HG02973 (cell line): Measurements from ENCODE around the gene SRSF12.
A peak's percentile ranks its signal among the peaks of the same experiment; 100 is the strongest.

Experiments
- ATAC-seq: cut with Tn5 transposase; IDR thresholded peaks from one replicate; pipeline ENCODE4 v1.9.1; 2021; ENCODE audit warnings: moderate library complexity; ENCODE audit not compliant: unreplicated experiment

Gene SRSF12

GRCh38 chr6:89117211-89118108, at the start of gene SRSF12:
TSS of gene SRSF12 (minus strand) at chr6:89118071. CDS start at chr6:89117887, 184 bp downstream.
- ATAC-seq: no peak

GRCh38 chr6:89162047-89162371, 44.1 kb upstream of the SRSF12 start:
- ATAC-seq: no peak

DNA sequence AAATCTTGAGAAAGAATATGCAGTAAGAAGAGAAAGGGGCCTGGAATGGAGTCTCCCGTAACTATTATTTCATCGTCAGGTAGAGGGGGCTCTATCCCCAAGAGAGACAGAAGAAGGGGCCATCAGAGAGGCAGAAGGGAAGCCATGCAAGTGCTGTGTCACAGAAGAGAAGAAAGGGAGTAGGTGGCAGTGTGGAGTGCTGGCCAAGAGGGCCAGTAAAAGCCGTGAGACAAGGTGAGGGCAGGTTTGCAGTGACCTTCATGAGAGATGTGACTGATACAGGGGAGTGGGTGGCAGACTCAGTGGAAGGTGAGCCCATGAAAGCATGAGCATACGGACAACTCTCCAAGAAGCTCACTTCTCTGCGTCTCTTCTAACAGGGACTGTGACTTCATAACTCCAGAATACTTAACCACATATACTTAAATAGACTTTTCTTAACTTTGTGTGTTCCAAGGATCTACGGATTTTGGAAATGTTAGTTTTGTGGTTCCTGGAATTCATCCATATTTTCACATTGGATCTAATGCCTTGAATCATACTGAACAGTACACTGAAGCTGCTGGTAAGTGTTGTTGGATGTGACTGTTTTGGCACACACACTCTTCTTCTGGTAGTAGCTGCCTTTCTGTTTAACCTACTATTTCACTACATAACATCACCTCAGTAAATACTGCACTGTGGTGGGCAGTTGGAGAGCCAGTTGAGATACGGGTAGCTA, 43.6 kb upstream of the SRSF12 start:
- ATAC-seq: no peak

DNA sequence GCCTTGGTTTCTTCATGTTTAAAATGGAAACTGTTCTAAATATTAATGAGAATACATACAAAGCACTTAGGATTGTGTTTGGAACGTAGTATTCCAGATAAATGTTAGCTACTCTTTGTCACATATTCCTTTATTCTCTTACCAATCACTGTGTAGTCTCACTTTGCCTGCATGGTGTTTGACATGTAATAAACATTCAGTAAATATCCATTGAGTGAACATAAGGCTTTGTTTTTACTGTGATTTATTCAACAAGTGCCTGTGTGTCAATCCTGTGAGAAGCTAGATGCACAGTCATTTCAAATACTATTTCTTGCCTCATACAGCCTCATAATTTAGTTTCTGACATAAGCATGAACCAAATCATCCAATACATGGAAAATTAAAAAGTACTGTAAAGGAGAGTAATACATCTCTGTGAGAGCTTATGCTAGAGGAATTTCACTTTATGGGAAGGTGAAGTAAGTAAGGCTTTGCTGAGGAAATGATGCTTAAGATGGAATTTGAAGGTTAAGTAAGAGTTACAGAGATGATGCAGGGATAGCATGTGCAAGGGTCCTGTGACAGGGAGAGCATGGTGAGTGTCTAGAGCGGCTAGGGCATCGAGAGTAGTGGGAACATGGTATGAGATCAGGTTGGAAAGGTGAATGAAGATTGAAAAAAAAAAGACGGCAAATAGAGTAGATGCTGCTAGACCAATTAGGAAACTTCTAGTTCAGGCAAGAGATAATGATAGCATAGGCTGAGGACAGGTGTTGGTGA, 42.6 kb upstream of the SRSF12 start:
- ATAC-seq: no peak

GRCh38 chr6:89154131-89154530, 36.3 kb upstream of the SRSF12 start:
- no peak for ATAC-seq

- ATAC-seq: no peak
These were observed 30.3 kb upstream of the SRSF12 start for GRCh38 chr6:89148016-89148750.

GRCh38 chr6:89146718-89147700, 29.1 kb upstream of the SRSF12 start:
- ATAC-seq: no peak

DNA sequence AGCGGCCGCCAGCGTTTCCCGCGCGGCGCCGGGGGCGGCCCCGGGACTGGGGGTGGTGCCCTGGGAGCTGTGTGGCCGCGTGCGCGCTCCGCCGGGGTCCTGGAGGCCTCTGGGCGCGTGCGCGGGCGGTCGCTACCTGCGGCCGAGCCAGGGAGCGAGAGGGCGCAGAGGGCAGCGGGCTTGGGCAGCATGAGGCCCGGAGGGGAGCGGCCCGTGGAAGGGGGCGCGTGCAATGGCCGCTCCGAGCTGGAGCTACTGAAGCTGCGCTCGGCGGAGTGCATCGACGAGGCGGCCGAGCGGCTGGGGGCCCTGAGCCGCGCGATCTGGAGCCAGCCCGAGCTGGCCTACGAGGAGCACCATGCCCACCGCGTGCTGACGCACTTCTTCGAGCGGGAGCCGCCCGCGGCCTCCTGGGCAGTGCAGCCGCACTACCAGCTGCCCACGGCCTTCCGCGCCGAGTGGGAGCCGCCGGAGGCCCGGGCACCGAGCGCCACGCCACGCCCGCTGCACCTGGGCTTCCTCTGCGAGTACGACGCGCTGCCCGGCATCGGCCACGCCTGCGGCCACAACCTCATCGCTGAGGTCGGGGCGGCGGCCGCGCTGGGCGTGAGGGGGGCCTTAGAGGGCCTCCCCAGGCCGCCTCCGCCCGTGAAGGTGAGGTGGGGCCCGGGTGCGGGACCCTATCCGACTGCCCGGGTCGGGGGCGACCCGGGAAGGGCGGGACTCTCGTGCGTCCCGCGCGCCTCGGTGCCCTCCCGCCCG, 28.3 kb upstream of the SRSF12 start, which contains the start of gene PM20D2:
Gene PM20D2 (plus strand): TSS at position 100 of the 762 bp plus-strand sequence. CDS start 90 bp downstream, at position 190.
- peak; percentile 62 for ATAC-seq

DNA sequence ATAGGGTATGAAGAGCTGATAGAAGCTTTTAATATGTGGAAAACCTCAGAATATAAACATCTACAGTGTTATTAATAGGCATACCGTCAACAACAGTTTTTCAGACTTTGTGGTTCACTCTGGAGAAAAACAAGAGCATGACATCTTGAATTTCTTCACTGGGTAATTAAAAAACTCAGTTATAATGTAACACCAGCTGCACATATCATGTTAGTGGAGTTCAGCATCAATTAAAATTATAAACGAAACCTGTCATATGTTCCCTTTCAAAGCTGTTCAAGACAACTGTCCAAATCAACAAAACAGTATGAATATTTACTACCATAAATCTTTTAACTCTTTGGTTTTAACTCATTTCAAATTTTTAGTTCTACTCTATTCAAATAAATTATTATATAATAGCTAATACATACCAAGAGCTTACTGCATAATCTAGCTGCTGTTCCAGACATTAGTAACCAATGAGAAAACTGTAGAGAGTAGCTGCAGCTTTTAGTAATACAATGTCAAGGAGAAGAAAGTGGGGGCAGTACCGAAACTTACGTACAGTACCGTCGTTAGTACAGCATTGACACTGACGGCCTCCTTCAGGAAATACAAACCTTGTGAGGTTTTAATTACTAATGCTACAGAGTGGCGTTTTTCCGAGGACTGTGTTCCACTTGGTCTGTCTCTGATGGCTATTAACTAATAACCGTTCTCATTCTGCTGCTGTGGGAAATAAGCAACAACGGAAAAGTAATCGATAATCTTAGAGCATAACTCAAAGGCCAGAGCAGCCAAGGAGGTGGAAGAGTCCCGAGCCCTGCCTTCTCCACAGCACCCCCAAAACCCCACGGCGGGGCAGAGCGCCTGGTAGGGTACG, 27.5 kb upstream of the SRSF12 start:
- peak; percentile 59 for ATAC-seq

- peak; percentile 41 for ATAC-seq
These were observed 26.6 kb upstream of the SRSF12 start for GRCh38 chr6:89144354-89144906.

- ATAC-seq: no peak
These were observed 22.7 kb upstream of the SRSF12 start for GRCh38 chr6:89140347-89141156.

GRCh38 chr6:89139509-89140346, 21.9 kb upstream of the SRSF12 start:
- no peak for ATAC-seq

DNA sequence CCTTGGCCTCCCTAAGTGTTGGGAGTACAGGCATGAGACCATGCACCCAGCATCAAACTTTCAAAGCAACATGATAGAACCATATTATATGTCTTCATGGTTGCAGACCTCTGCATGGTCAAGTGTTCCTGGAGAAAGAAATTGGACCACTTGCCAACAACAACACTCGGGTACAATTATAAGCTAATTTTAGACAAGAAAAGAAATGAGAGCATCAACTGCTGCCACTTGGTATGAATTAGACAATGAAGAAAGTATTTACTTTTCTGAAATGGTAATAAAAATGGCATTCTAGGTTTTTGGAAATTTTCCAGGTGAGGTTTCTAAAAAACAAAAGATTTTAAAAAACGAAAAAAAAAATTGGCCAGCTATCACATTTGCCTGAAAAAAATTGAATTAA, 20.3 kb upstream of the SRSF12 start:
- ATAC-seq: no peak

DNA sequence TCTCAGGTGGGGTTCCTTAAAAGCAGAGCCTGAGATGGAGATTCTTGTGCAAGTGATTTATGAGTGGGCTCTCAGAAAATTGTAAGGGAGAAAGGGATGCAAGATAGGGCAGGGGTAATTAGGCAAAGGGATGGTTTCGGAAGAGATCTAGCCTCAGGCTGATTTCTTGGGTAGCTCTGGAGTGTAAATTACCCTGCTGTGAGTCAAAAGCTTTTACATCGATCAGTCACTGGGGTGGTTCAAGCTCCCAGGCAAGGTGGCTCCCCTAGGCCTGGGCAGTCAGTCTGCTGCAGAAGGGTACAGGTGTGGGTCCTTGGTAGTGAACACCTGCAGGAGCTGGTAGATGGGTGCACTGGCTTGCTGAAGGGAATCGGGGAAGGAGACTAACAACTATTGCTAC, 16.9 kb upstream of the SRSF12 start:
- ATAC-seq: no peak

DNA sequence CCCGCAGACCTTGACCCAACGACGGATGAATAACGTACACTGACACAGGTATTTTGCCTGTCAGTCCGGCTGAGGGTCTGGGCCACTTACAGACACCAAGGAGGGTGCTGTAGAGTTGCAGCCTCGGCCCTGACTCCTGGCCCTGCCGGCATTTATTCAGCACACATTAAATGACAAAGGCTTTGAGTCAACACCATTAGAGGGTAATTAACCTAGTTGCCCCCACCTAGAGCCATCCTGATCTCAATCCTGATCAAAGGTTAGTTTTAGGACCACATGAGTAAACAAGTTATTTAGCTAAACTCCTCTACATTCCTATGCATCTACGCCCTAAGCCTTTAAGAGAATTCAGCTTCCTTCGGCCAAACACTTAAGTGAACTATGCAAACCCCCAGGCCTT, 16.1 kb upstream of the SRSF12 start:
- no peak for ATAC-seq

DNA sequence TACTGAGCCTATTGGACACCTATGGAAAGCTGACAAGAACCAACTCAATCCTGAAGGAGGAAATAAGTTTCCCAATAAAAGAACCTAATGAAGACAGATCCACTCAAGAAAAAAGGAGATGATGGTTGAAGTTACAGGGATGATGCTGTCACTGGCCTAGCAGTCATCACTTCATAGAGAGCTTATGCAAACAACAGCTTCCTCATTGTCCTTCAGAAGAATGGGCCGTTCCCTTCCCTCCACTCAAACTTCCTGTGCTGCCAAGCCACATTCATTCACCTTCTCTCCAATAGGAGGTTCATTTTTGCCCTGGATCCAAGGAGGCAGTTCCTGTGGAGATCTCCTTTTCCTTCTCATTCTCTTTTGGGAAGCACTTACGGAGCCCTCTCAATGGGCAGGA, 14.2 kb upstream of the SRSF12 start:
- ATAC-seq: no peak
